ENCODE measurements around the gene PNMT. TPM values are rescaled to one million over a fixed set of nuclear protein-coding genes. Genes with fewer than 3 reads are reported as not detected.

Gene PNMT
- total and polyA plus RNA-seq, 2 of the 8 experiments (the other 6 are each of a cell fraction or from before 2014, with no cell fraction given), result 5.6 to 10.9 TPM

GRCh38 chr17:39676198-39676819 is 8.1 kb downstream of the PNMT start:
- H2BK20ac ChIP-seq (ENCODE audit: low read length), result no peak overlapping the region
- H3K27ac ChIP-seq (ENCODE audit: low read depth, low read length), result no peak overlapping the region
- H3K4ac ChIP-seq (replicated peaks; ENCODE audit: insufficient read length, low read depth, low read length), result no peak overlapping the region
- H4K91ac ChIP-seq (replicated peaks; ENCODE audit: insufficient read length, low read length), result no peak overlapping the region
- H3K23me2 ChIP-seq (ENCODE audit: low read depth, low read length), result no peaks in the 10 kb centered on the region
- H2BK15ac ChIP-seq (ENCODE audit: low read length), result no peak overlapping the region
- H3K4me3 ChIP-seq (ENCODE audit: extremely low read depth in 1 of 4, insufficient read depth in 2 of 4, low read depth in 3 of 4, low read length in 4 of 4), result no peak overlapping the region
- H3K4me2 ChIP-seq (ENCODE audit: insufficient read depth in 1 of 2, low read depth in 2 of 2, low read length in 2 of 2), result no peak overlapping the region
- H3K27me3 ChIP-seq (replicated peaks in 1 of 4; ENCODE audit: control insufficient read depth in 3 of 4, extremely low read depth in 1 of 4, insufficient read depth in 3 of 4, low read length in 3 of 4), result peaks cover 0 to 3% (median 0%) of the 10 kb centered on the region in 4 experiments; a peak in 1 of 7 replicates
- no peak overlapping the region for H2AFZ ChIP-seq (ENCODE audit: low read length)
- H4K5ac ChIP-seq (ENCODE audit: insufficient read length, low read depth, low read length), result no peak overlapping the region
- FAIRE-seq (no peak), DNase-seq (ENCODE audit: low read depth in 1 of 2, low spot score in 2 of 2) (no peak)
- H3K9ac ChIP-seq (replicated peaks in 1 of 4; ENCODE audit: extremely low read depth in 1 of 4, low read depth in 3 of 4, low read length in 3 of 4), result no peak overlapping the region
- H4K20me1 ChIP-seq (replicated peaks in 1 of 2; ENCODE audit: control insufficient read depth in 1 of 2, insufficient read depth in 2 of 2, low read length in 2 of 2), result no peaks in the 10 kb centered on the region
- H3K23ac ChIP-seq (ENCODE audit: insufficient read length), result no peak overlapping the region
- H2BK120ac ChIP-seq (replicated peaks; ENCODE audit: low read depth, low read length), result no peak overlapping the region
- ChIA-PET POLR2A (ENCODE audit: partially characterized antibody) (interaction anchor here (0.7 to 38.1 kb wide), 4 partner anchors 1 to 69 kb away, joined by 3 to 708 read pairs (median 356); partner anchors contain the start of genes ERBB2, NEUROD2, PGAP3 and PNMT), CTCF (ENCODE audit: partially characterized antibody) (interaction anchor here (0.6 to 52.4 kb wide), 6 partner anchors 6 to 77 kb away, joined by 3 to 1885 read pairs (median 7); partner anchors contain the start of genes PNMT, PPP1R1B, STARD3 and TCAP)
- no peak overlapping the region for H3K18ac ChIP-seq (ENCODE audit: extremely low read depth, low read length)
- H3K4me1 ChIP-seq (replicated peaks in 1 of 4; ENCODE audit: control insufficient read depth in 3 of 4, insufficient read depth in 4 of 4, low read length in 3 of 4), result peaks cover 0 to 15% (median 8%) of the 10 kb centered on the region in 4 experiments; a peak in 6 of 7 replicates
- H2AK5ac ChIP-seq (ENCODE audit: low read depth, low read length), result peak overlapping the region; percentile 72; the same call in 1 of the 2 replicates
- WGBS, 2 experiments (ENCODE audit: extremely low coverage in 1 of 2, insufficient coverage in 1 of 2, insufficient read length in 1 of 2, insufficient replicate concordance in 2 of 2, low coverage in 1 of 2, low lambda C conversion rate in 2 of 2, missing lambda C conversion rate in 1 of 2), result 91% methylated on average over 7 of the region's 7 CpGs; no CpG with 5 or more reads in 1 of the 2 experiments
- no peak overlapping the region for H2BK5ac ChIP-seq (ENCODE audit: low read depth, low read length)
- H3K9me3 ChIP-seq (ENCODE audit: insufficient read depth in 2 of 2, low read depth in 1 of 2, low read length in 1 of 2), result no peaks in the 10 kb centered on the region
- no peak overlapping the region for H2BK12ac ChIP-seq (ENCODE audit: low read depth, low read length)
- H3K79me2 ChIP-seq (ENCODE audit: control insufficient read depth in 1 of 2, insufficient read depth in 2 of 2, low read length in 2 of 2), result no peaks in the 10 kb centered on the region
- H4K8ac ChIP-seq (ENCODE audit: extremely low read depth, insufficient read depth, low read length), result peak overlapping the region; percentile 41; the same call in 1 of the 2 replicates
- H3K36me3 ChIP-seq (ENCODE audit: control insufficient read depth in 2 of 4, insufficient read depth in 4 of 4, low read length in 3 of 4), result peaks cover 0 to 3% (median 1%) of the 10 kb centered on the region in 4 experiments; a peak in 4 of 8 replicates
- no peak overlapping the region for H3K56ac ChIP-seq (replicated peaks; ENCODE audit: insufficient read length, low read depth, low read length)
- H3K79me1 ChIP-seq (ENCODE audit: low read depth, low read length), result no peaks in the 10 kb centered on the region
- no peak overlapping the region for H3K14ac ChIP-seq (ENCODE audit: insufficient read length)
- TF ChIP-seq CBX5 (IDR thresholded peaks at IDR 0.05; ENCODE audit: low read depth, low read length), result no peak
- TF ChIP-seq KDM1A (IDR thresholded peaks at IDR 0.05; ENCODE audit: borderline replicate concordance, low read length), result 0 out of 2 replicates have a peak, but pooled peaks have one; percentile 14
